22Rv1 (cell line): ENCODE results near the gene NAXD.

Experiments
- ZFX ChIP-seq: fragments of 450-650 bp; IDR thresholded peaks from 2 replicates; pipeline ENCODE4 v1.6.1; 2017; ENCODE audit warnings: antibody characterized with exemption, borderline replicate concordance
- TF ChIP-seq, protein P1 (sequence below): fragments of 450-650 bp; IDR thresholded peaks from 2 replicates; pipeline ENCODE4 v1.5.1; 2017; ENCODE audit warnings: mild to moderate bottlenecking

DNA sequence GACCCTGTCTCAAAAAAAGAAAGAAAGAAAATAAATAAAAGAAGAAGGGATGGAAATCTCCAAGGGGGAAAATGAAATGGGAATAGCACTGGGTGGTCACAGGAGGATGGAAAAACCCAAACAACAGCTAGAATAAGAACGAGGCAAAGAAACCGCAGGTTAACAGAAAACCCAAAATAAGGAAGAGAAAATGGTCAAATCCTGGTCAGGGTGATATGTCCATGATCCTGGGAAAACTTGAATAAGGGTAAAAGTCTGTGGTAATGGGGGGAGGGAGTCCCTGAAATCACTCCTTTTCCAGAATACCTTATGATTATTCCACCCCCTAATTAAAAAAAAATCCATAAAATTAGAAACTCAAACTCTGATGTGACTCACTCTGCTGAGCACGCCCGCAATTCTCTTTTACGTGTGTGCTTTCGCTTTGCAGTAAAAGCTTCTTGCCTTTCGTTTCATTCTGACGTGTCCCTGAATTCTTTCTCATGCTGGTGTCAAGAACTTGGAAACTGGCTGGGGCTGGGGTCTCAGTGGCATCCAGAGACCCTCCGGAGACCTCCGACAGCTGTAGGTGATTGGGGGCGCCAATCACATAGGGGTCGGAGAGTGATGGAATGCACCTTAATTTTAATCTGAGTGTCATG, 4.3 kb upstream of the NAXD start:
- TF ChIP-seq, protein P1, sequence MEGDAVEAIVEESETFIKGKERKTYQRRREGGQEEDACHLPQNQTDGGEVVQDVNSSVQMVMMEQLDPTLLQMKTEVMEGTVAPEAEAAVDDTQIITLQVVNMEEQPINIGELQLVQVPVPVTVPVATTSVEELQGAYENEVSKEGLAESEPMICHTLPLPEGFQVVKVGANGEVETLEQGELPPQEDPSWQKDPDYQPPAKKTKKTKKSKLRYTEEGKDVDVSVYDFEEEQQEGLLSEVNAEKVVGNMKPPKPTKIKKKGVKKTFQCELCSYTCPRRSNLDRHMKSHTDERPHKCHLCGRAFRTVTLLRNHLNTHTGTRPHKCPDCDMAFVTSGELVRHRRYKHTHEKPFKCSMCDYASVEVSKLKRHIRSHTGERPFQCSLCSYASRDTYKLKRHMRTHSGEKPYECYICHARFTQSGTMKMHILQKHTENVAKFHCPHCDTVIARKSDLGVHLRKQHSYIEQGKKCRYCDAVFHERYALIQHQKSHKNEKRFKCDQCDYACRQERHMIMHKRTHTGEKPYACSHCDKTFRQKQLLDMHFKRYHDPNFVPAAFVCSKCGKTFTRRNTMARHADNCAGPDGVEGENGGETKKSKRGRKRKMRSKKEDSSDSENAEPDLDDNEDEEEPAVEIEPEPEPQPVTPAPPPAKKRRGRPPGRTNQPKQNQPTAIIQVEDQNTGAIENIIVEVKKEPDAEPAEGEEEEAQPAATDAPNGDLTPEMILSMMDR: no peak
- TF ChIP-seq ZFX: no peak
